GM03348 (cell line): Measurements from ENCODE around the gene ICA1.

Experiments used
- DNase-seq: peaks from one replicate; pipeline ENCODE4 v3.0.0; 2012; ENCODE audit warnings: low spot score

Gene ICA1

DNA sequence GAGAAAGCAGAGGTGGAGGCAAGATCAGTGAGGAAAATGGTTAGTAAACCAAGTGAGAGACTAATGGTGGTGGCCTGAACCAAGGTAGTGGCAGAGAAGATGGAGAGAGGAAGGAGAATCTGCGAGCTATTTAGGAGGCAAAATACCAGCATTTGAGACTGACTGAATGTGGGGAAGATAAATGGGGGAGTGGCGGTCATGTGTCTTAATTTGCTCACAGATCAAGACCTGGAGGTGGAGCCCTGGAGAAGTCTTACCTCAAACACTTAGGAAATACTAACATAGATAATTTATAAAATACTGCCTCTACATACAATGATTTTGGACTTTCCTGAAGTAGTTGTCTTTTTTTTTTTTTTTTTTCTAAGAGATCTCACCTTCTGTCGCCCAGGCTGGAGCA lies 34.7 kb downstream of the ICA1 start:
- no peak for DNase-seq

DNA sequence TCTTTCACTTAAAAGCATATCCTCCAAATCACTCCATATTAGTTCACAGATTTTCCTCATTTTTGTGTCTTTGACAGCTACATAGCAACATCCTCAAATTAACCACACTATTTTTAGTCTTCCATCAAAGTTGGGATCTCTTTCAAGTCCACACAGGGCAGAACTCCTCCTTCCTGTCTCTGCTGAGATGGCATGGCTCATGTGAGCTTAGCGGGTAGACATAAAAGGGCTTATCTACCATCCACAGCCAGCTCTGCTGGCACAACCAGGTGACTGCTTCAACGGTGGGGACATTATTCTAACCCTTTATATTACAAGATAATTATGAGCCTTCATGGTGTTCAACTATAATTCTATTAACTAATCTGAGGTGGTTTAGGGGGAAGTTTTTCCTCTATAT lies 35.5 kb downstream of the ICA1 start:
- DNase-seq = no peak

DNA sequence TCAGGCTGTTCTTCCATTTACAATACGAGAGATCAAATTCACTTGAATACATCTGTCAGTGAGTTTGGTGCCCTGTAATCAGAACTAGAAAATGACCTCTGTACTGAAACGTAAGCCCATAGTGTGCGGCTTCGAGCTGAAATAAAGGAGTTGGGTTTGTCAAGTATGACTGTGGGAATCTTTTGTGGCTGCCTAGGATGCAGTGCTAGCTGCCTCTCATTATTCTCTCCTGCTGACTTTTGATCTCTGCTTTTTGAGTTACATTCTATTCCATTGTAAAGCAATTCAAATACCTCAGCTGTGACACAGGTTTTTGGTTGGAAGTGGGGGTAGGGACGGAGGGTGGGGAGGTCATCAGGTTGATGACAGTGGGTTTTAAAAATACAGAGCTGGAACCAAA lies 40.4 kb downstream of the ICA1 start:
- no peak for DNase-seq

DNA sequence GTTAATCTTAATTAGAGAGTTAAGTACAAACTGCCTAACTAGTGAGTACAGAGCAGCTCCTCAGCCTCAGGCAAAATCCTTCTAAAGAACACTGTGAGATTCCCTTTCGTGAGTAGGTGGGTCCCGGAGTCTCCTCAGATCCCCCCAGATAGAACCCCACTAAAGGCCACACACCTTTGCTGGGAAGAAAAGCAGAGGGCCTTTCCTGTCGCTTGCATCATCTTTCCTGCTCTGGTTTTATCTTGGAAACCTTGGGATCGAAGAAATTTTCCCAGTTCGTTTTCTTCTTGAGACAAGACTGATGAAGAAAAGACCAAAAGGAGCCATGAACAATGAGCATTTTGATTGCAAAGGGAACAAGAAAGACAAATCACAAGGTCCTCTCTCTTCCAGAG lies 40.9 kb downstream of the ICA1 start:
- DNase-seq = no peak

DNA sequence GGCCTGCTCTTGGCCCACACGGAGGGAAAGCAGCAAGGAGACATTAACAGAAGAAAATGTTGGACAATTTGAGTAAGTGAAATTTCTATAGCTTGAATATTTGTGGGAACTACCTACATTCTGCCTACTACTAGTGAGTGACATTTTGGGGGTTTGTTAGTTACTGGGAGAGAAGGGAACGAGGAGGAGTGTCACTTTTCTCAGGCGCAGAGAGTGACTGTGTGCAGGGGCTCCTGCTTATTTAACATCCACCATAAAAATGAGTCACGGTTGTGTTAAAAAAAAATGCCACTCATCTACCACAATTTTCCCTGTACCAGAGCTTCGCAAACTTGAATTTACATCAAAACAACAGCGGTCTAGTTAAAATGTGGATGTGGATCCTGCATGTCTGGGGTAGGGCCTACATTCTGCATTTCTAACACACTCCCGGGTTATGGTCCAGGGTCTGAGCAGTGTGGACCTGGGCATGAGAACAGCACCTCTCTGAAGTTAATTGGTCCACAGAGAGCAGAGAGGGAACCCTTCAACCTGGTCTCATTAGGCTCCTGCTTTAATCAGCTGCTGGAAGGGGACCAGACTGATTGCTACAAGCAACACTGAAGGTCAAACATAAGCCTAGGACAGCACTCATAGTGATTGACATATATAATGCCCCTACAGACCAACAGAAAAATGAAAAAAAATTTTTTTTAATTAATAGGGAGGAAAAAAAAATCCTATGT lies 41.4 kb downstream of the ICA1 start:
- DNase-seq = no peak

DNA sequence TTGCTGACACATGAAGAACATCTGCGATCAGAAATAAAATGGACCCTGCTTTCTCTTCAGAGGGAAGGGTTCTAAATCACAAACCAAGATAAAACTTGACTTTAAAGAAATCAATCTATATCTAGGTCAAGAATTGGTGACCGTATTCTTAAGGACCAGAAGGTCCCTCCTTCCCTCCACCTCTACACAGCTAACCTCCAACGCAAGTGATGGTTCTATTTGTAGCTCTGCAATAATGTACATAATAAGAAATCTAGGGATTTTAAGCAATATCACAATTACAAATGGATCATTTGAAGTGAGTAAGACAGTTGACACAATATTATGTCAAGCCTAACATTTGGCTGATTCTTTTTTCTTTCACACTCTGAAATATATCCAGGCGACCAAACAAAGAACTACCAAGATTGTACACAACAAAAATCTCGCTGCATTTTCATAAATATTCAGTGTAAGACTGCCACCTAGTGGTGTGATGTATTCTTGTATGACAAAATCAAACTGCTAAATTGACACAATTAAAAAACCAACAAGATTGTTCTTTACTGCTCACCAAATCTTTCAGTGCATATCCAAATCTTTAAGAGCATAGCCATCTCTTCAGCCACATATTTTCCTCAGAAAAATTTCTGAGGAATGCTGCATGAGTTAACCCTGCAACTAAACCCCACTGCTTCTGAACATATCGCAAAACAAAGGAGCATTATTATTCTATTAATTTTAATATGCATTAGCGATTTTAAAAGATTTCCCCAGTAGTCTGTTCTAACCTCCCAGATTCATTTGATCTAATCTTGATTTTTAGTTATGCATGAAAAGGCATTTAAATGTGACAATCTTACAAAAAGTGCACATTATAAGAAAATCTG lies 44.5 kb downstream of the ICA1 start:
- DNase-seq = peak; percentile 60

DNA sequence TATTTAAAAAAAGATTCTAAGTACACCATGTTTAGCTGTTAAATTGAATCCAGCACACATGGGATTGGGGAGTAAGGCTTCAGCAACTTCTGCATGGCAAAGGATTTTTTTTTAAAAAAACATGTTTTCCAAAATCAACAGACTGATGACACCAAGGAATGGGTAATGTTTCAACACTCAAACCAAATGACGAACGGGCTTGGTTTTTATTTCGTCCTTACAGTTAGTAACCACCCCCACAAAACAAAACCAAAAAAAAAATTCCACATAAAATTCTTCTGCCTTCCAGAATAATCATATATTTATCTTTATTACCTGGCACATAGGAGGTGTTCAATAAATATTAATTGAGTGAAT lies 45.7 kb downstream of the ICA1 start:
- DNase-seq = no peak

DNA sequence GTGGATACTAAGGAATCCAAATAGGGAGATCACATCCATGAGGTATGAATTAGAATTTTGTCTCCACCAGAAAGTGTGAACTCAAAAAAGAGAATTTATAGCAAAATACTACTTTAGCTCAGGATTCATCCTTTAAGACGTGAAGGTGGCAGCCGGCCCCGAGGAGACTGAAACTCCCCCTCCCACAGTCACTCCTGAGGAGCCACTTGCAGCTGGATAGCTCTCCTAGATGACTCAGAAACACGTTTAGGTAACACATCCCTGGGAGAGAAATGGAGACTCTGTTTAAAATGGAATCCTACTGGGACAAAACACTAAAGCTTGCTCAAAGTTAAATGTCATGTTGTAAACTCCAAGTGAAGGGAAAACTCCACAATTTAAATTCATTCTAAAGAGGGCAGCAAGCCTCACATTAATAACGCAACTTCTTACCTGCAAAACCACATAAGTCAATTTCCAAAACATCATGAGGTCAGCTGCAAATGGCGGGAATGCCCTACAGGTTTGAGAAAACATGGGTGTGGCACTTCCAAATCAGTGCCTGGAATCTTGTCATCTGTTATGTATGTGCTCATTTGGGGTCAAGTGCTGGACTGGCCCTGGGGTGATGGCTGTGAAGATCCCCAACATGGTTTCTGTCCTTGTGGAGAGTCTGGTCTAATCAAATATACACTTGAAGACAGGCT lies 46.2 kb downstream of the ICA1 start:
- no peak for DNase-seq

DNA sequence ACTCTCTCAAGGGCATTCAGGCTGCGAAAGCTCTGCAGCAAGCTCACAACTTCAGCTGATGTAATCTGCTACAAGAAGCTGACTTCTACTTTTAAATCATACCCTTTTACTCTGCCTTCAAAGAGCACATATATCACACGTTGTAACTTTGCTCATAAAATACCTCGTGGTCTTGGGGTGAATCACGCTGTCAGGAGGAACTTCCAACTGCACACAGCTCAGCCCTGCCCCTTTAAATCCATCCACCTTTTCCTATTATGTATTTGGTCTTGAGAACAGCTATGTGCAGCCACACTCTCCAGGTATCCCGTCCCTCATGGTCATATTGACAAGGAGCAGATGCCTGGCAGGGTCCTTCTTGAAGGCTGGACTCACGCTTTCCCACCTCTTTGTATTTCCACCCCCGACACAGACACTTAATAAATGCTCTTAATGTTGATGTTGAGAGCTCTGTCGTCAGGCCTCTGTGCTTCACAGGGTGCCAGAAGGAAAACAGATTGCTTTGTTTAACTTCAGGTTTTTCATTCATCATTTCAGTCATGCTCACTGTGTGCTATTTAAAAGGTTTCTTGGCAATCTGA lies 47.6 kb downstream of the ICA1 start:
- peak; percentile 13 for DNase-seq

DNA sequence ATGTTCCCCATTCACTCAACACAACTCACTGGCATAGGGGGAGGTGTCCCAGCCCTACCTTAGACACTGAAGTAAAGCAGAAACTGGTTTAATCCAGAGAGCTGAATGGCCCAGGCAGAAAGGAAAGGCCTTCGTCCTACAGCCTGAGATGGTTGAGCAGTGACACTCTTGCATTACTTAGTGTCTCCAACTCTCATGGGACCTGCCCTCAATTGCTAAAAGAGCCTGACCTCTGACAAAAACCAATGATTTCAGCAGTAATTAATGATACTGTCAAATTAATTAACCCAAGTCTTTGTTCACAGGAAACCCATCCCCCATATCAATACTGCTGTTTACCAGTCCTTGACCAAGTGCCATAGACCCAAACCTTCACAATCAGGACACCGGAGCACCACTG lies 48.6 kb downstream of the ICA1 start:
- DNase-seq = no peak

DNA sequence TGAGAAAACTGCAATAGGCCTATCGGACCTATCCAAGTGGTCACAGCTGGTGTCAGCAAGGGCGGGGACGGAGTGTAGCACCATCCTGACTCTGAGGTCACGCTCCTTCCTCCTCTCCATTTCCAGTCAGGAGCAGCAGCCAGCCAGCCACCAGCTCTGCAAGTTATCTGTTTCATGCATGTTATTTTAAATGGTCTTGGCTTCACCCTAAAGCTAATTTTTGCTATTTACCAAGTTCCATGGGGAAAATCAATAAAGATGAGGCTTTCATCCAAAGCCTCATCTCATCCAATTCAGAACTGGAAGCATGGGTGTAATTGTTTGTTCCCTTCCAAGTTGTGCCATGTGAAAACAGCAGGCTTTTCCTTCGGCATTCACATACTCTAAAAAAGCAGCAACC lies 49.3 kb downstream of the ICA1 start:
- DNase-seq = no peak

DNA sequence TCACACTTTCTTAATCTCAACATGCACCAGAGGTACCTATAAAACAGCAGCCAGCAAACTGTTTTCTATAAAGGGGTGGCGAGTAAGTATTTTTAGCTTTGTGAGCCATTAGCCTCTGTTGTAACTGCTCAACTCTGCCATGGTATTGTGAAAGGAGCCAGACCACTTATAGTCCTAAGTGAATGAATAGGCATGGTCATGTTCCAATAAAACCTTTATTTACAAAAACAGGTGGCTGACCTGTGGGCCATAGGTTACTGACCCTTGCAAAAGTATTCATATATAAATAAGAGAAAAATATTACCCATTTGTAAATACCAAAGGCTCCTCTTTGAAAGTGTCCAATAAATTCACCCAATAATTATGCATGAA lies 50.3 kb downstream of the ICA1 start:
- DNase-seq = no peak

DNA sequence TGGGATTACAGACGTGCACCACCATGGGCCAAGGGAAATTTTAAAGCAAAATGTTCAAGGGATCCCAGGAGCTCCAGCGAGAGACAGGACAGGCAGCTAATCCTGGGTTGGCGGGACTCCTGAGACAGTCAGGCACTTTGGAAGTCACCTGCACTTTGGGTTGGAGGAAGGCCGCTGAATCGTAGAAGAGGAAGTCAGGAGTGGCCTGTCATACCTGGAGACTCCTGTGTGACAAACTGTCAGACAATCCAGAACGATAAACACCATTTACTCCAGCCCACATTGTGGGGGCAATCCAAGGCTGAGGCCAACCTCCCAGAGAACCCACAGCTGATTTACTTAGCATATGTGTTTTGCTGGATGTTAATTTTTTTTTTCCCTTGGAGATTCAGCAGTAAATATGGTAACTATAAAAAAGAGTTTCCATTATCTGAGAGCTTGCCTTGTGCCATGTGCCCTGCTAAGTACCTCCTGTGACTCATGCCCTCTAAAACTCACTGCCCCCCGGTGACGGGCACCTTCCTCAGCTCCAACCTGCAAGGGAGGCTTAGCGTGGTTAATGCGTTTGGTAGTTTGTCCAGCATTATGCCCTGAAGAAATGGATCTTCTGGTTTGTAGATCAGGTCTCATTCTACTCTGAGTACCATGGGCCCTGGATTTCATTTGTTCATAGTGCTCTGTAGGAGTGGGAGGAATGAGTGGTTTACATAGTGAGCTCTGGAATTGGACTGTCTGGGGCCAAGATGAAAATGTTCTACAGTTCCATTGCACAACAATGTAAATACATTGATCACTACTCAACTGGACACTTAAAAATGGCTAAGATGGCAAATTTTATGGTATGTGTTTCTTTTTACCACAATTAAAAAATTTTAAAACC lies 50.9 kb downstream of the ICA1 start:
- DNase-seq = no peak

DNA sequence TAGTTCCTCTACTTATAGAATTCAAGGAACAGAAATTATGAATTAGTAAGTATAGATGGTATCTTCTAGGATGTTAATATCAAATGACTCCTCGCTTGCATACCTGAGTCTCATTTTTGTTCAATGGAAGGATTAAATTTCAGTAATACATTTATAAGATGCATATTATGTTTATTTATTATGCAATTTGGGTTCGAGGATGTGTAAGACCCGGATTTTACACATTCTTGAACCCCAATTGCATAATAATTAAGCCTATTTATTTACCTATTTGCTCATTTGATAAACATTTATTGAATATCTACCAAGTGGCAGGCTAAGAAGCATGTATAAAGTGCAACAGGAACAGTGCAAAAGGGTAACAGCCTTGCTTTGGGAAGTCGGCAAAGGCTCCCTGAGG lies 52.6 kb downstream of the ICA1 start:
- no peak for DNase-seq

DNA sequence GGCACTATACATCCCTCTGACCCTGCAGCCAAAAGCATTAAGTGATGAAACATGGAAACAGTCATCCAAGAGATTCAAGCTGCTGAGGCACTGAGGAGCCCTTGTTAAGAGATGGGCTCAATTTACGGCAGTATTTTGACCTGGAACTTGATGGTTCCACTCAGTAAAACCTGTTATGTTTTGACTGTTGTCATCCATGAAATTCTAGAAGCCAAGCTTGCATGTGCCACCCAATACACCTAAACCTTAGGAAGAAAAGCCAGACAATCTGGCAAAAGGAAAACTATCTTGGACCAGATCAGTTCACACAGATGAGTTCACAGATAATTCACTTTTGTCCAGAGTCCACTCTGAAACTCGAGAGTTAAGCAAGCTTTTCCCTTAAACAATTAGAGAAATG lies 53.2 kb downstream of the ICA1 start:
- DNase-seq = no peak

DNA sequence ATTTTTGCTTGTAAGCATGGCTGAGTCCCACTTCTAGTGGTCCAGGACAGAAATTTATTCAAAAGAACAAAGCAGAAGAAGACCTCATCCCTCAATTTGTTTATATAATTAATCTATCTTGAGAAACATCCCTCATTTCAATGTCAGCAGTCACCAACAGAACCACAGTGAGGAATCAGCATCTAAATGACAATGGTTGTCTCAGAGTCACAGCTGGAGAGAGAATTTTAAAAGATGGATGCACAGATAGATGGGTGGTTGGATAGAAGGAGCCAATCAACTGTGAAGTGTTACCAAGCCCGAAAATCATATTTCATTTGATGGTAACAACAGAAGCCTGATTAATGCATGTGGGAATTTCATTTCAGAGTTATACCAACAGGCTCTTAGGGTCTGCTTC lies 55.0 kb downstream of the ICA1 start:
- DNase-seq = no peak

DNA sequence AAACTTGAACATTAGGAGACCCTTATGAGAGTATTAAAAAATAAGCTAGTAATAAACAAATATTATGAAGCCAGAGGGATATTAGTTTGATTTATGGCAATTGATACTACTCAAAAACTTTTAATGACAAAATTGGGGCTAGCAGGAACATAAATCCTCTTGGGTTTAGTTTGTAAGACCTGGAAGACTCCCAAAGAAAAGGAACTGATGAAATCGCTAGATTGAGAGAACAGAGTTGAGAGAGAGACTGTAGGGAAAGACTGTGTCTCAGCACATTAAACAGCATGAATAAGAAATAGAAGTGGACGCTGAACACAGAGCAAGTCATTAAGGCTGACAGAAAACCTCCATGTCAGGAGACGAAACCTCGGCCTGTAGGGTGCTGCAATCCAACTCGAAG lies 56.4 kb downstream of the ICA1 start:
- no peak for DNase-seq

DNA sequence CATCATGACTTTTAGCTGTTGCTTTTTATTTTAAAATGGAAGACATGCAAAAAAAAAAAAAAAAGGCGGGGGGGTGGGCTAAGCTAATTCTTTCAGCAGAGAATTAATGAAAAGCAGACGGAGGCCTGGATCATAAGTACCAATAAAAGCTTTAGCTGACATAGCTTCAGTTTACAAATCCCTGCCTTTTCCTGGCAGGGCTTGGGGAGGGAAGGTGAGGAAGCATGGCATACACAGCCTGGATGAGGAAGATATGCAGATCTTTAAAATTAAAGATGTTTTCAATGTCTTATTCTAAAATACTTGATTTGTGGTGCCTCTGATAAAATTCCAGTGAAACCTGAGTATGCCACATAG lies 57.0 kb downstream of the ICA1 start:
- DNase-seq = no peak

DNA sequence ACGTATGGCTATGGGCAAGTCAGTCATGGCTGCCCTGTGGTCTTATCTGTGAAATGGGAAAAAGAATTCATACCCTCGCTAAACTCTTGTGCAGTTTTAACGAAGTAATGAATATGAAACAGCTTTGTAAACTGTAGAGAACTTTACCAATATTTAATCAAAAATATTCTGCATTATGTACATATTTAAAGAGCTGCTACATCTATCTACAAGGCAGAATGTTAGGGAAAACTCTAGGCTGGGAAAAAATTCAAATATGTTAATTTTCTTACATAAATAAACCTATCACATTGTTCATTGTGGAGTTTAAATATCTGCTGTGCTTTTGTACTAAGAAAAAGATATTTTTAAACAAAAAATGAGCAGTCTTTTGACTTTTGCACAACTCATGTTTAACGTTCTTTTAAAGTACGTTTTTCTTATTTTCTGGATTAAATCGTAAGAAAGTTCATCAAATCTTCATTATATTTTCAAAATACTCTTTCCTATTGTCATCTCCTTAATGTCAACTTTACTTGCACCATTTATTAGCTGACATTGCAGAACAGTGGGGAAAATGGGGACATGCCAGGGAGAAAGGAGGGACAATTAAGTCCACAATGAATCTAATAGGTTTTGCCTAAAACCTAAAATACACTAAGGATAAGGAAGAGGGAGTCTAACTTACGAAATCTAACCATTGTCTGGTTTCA lies 57.5 kb downstream of the ICA1 start:
- no peak for DNase-seq

DNA sequence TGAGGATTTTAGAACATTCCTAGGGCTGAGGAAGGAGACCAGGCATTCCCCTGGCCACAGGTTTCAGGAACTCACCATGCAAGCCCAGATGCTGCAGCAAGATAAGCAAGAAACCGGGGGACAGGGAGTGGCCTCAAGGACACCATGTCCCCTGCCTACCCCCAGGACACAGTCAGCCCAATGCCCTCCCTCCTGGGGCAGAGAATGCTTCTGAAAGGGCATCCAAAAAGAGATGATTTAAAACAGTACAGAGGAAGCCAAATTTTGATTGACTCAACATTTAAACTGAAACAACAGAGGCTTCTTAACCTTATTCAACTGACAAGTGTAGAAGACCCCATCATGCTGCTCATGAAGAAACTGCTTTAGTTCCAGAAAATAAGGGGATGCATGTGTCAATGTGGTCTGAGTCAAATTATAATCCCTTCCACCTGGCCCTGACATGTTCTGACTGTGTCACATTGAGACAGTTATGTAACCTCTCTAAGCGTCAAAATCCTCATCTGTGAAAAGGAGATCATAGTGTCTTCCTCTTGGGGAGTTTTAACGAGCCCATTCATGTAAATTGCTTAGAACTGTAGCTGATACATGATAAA lies 60.0 kb downstream of the ICA1 start:
- DNase-seq = no peak

DNA sequence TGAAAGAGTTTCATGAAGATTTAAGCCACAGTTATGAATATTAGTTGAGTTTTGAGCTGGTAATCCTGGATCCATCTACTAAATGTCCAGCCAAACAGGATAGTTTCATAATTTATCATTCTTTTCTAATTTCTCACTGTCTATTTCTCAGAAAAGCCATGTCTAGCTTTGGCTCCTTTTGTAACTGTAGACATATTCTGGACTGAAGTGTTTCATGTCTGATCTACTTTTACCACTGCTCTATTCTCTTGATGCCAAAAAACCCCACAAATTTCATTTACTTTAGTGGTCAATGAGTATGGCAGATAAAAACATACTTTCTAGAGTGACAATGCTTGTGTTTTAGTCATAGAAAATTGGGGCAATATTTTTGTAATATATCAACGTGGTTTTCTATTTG lies 61.2 kb downstream of the ICA1 start:
- no peak for DNase-seq
